WTC11 (cell line): ENCODE data around the gene ARID3C. TPM values are rescaled to one million over a fixed set of nuclear protein-coding genes. Genes with fewer than 3 reads are reported as not detected.
A peak's percentile ranks its signal among the peaks of the same experiment; 100 is the strongest.

Experiments
- ATAC-seq: fragments of 200-7000 bp; cut with Tn5 transposase; 2 replicates; pipeline ENCODE4 v1.10.0; 2021; ENCODE audit warnings: mild to moderate bottlenecking, moderate library complexity
- CTCF ChIA-PET: fragments of 300-600 bp; sonication (Branson Sonifier 250); formaldehyde crosslinking; loops from one replicate; lab custom pipeline; 2021; ENCODE audit warnings: antibody characterized with exemption; lab: Charles Lee
- POLR2A ChIA-PET: fragments of 350-600 bp; sonication (Branson Sonifier 250); formaldehyde crosslinking; loops from one replicate; lab custom pipeline; 2021; ENCODE audit warnings: antibody characterized with exemption; lab: Charles Lee
- DNase-seq: peaks from one replicate; pipeline ENCODE4 v3.0.0; 2021; ENCODE audit warnings: low spot score
- H3K27ac Mint-ChIP-seq: 2 replicates; pipeline ENCODE4 v1.8.0; 2021; ENCODE audit warnings: mixed read lengths
- H3K27me3 Mint-ChIP-seq: 2 replicates; pipeline ENCODE4 v1.8.0; 2021; ENCODE audit warnings: low read depth, mild to moderate bottlenecking, moderate library complexity, mixed read lengths
- H3K36me3 Mint-ChIP-seq: 2 replicates; pipeline ENCODE4 v1.8.0; 2021; ENCODE audit warnings: mixed read lengths
- H3K4me1 Mint-ChIP-seq: 2 replicates; pipeline ENCODE4 v1.8.0; 2022; ENCODE audit warnings: mixed read lengths
- H3K4me3 Mint-ChIP-seq: 2 replicates; pipeline ENCODE4 v1.8.0; 2021; ENCODE audit warnings: mild to moderate bottlenecking, moderate library complexity, mixed read lengths
- H3K9me3 Mint-ChIP-seq: 2 replicates; pipeline ENCODE4 v1.8.0; 2021; ENCODE audit warnings: mixed read lengths
- AR ChIP-seq: fragments of 250-450 bp; sonication (Bioruptor Pico); IDR thresholded peaks from 2 replicates; pipeline ENCODE4 v1.9.0; 2021; ENCODE audit warnings: mild to moderate bottlenecking
- CREB1 ChIP-seq: sonication (generic); formaldehyde crosslinking; IDR thresholded peaks from 2 replicates; pipeline ENCODE4 v1.8.0; 2023; ENCODE audit warnings: mild to moderate bottlenecking, missing genetic modification reagents
- E2F1 ChIP-seq: sonication (generic); formaldehyde crosslinking; IDR thresholded peaks from 2 replicates; pipeline ENCODE4 v1.8.0; 2022; ENCODE audit warnings: mild to moderate bottlenecking, missing genetic modification reagents
- EMX1 ChIP-seq: fragments of 250-450 bp; sonication (Bioruptor Pico); IDR thresholded peaks from 2 replicates; pipeline ENCODE4 v1.8.0; 2021; ENCODE audit warnings: mild to moderate bottlenecking
- ERG ChIP-seq: fragments of 250-450 bp; sonication (Bioruptor Pico); IDR thresholded peaks from 2 replicates; pipeline ENCODE4 v1.8.0; 2021; ENCODE audit warnings: mild to moderate bottlenecking
- ESRRA ChIP-seq: sonication (generic); formaldehyde crosslinking; IDR thresholded peaks from 2 replicates; pipeline ENCODE4 v1.8.1; 2022; ENCODE audit warnings: mild to moderate bottlenecking, missing genetic modification reagents, borderline replicate concordance
- ETV6 ChIP-seq: sonication (generic); formaldehyde crosslinking; IDR thresholded peaks from 2 replicates; pipeline ENCODE4 v1.8.1; 2022; ENCODE audit warnings: mild to moderate bottlenecking, missing genetic modification reagents
- FOXP1 ChIP-seq: sonication (generic); formaldehyde crosslinking; IDR thresholded peaks from 2 replicates; pipeline ENCODE4 v1.8.0; 2022; ENCODE audit warnings: missing genetic modification reagents, mild to moderate bottlenecking, moderate library complexity, borderline replicate concordance
- IRF2 ChIP-seq: sonication (generic); formaldehyde crosslinking; IDR thresholded peaks from 2 replicates; pipeline ENCODE4 v1.8.0; 2022; ENCODE audit warnings: low read depth, missing genetic modification reagents, borderline replicate concordance
- NFE2L1 ChIP-seq: sonication (generic); formaldehyde crosslinking; IDR thresholded peaks from 2 replicates; pipeline ENCODE4 v1.8.1; 2023; ENCODE audit warnings: missing genetic modification reagents
- NR1H2 ChIP-seq: sonication (generic); formaldehyde crosslinking; IDR thresholded peaks from 2 replicates; pipeline ENCODE4 v1.9.0; 2021; ENCODE audit warnings: mild to moderate bottlenecking, moderate library complexity, missing genetic modification reagents
- NR2C2 ChIP-seq: sonication (generic); formaldehyde crosslinking; IDR thresholded peaks from 2 replicates; pipeline ENCODE4 v1.8.0; 2022; ENCODE audit warnings: mild to moderate bottlenecking, missing genetic modification reagents
- NR3C1 ChIP-seq: sonication (generic); formaldehyde crosslinking; conservative IDR thresholded peaks from 2 replicates; pipeline ENCODE4 v1.8.1; 2023; ENCODE audit warnings: low read depth, mild to moderate bottlenecking, missing genetic modification reagents
- PREB ChIP-seq: sonication (generic); formaldehyde crosslinking; IDR thresholded peaks from 2 replicates; pipeline ENCODE4 v1.8.1; 2022; ENCODE audit warnings: mild to moderate bottlenecking, missing genetic modification reagents, moderate library complexity, borderline replicate concordance
- ZBTB21 ChIP-seq: sonication (generic); formaldehyde crosslinking; IDR thresholded peaks from 2 replicates; pipeline ENCODE4 v1.8.1; 2023; ENCODE audit warnings: mild to moderate bottlenecking, missing genetic modification reagents, borderline replicate concordance
- ZNF232 ChIP-seq: sonication (generic); formaldehyde crosslinking; IDR thresholded peaks from 2 replicates; pipeline ENCODE4 v1.8.0; 2022; ENCODE audit warnings: mild to moderate bottlenecking, missing genetic modification reagents
- ZNF281 ChIP-seq: sonication (generic); formaldehyde crosslinking; IDR thresholded peaks from 2 replicates; pipeline ENCODE4 v1.8.0; 2023; ENCODE audit warnings: mild to moderate bottlenecking, missing genetic modification reagents
- ZNF317 ChIP-seq: sonication (generic); formaldehyde crosslinking; IDR thresholded peaks from 2 replicates; pipeline ENCODE4 v1.8.1; 2023; ENCODE audit warnings: low read depth, mild to moderate bottlenecking, moderate library complexity, missing genetic modification reagents, borderline replicate concordance
- ZNF416 ChIP-seq: fragments of 250-450 bp; sonication (Bioruptor Pico); IDR thresholded peaks from 2 replicates; pipeline ENCODE4 v1.9.0; 2021; ENCODE audit warnings: mild to moderate bottlenecking, inconsistent platforms
- total RNA-seq: library from RNA; stranded (reverse); gene quantifications from 3 replicates; pipeline ENCODE4 v1.2.3, GENCODE V29; 2021

ARID3C gene
- total RNA-seq, 1 experiment from 2014 or later, result 0.15 TPM

- H3K9me3 Mint-ChIP-seq, result no peaks in the 10 kb centered on the region
- TF ChIP-seq ZNF416 (no peak), ZBTB21 (CRISPR knock-in tag) (no peak), NFE2L1 (CRISPR knock-in tag) (no peak), ZNF281 (CRISPR knock-in tag) (no peak), EMX1 (CRISPR knock-in tag) (no peak)
- no peak within 1 kb of the TSS for H3K27ac Mint-ChIP-seq
- ChIA-PET POLR2A (interaction anchor here (1.0 kb wide), 1 partner anchor 16 kb away, joined by 3 read pairs; the partner anchor contains the start of gene GALT), CTCF (interaction anchor here (0.8 to 3.5 kb wide), 6 partner anchors 13 to 71 kb away, joined by 4 to 39 read pairs (median 6); partner anchors contain the start of genes GALT and SIGMAR1)
- no peak within 1 kb of the TSS for H3K4me3 Mint-ChIP-seq
- H3K27me3 Mint-ChIP-seq, result peaks cover 6% of the 10 kb centered on the region
- H3K36me3 Mint-ChIP-seq, result 0 out of 2 replicates have a peak, but pooled peaks cover 2% of the 10 kb centered on the region
- DNase-seq (no peak), ATAC-seq (no peak)
- peaks cover 9% of the 10 kb centered on the region for H3K4me1 Mint-ChIP-seq
Measured at GRCh38 chr9:34662526-34663302, 33.8 kb upstream of the ARID3C start, which contains the start of gene CCL27. Gene CCL27, minus strand, starts transcription at chr9:34662657. Its CDS starts 24 bp downstream, at chr9:34662633.

- H3K36me3 Mint-ChIP-seq, result no peaks in the 10 kb centered on the region
- CTCF ChIA-PET, result interaction anchor here (0.5 to 3.4 kb wide), 7 partner anchors 13 to 486 kb away, joined by 3 to 18 read pairs (median 3); partner anchors contain the start of genes GALT and SIGMAR1
- TF ChIP-seq AR (no peak), CREB1 (CRISPR knock-in tag) (no peak), NR2C2 (CRISPR knock-in tag) (no peak), ETV6 (CRISPR knock-in tag) (no peak), ERG (CRISPR knock-in tag) (no peak), ZNF232 (CRISPR knock-in tag) (no peak), PREB (CRISPR knock-in tag) (no peak), IRF2 (CRISPR knock-in tag) (no peak), ZNF317 (CRISPR knock-in tag) (no peak), ESRRA (no peak), FOXP1 (CRISPR knock-in tag) (no peak), NR3C1 (CRISPR knock-in tag) (no peak), NFE2L1 (CRISPR knock-in tag) (no peak), ZBTB21 (CRISPR knock-in tag) (no peak), NR1H2 (CRISPR knock-in tag) (no peak), E2F1 (CRISPR knock-in tag) (no peak)
- TF ChIP-seq, all 79 proteins: peak for 0
- H3K27ac Mint-ChIP-seq, result no peak overlapping the region
- peaks cover 11% of the 10 kb centered on the region for H3K4me1 Mint-ChIP-seq
- POLR2A ChIA-PET, result no interaction called here
- H3K4me3 Mint-ChIP-seq, result no peak overlapping the region
- ATAC-seq (0 out of 2 replicates have a peak, but pooled peaks have one; percentile 4), DNase-seq (no peak)
- peaks cover 6% of the 10 kb centered on the region for H3K27me3 Mint-ChIP-seq
- no peaks in the 10 kb centered on the region for H3K9me3 Mint-ChIP-seq
Measured at GRCh38 chr9:34659592-34660253, 30.9 kb upstream of the ARID3C start.
